Ishikawa (cell line): ENCODE measurements around the gene ADAM19.

ENCODE experiments used
- EGR1 ChIP-seq: IDR thresholded peaks from 2 replicates; pipeline ENCODE4 v1.6.1; 2012
- RAD21 ChIP-seq: IDR thresholded peaks from 2 replicates; pipeline ENCODE4 v1.6.1; 2012; ENCODE audit warnings: low read depth
- REST ChIP-seq: IDR thresholded peaks from 2 replicates; pipeline ENCODE4 v1.6.1; 2012; ENCODE audit warnings: low read depth, mild to moderate bottlenecking
- TEAD4 ChIP-seq: IDR thresholded peaks from 2 replicates; pipeline ENCODE4 v1.6.1; 2012
- TF ChIP-seq, protein P1 (sequence below): IDR thresholded peaks from 2 replicates; pipeline ENCODE4 v1.6.1; 2012

DNA sequence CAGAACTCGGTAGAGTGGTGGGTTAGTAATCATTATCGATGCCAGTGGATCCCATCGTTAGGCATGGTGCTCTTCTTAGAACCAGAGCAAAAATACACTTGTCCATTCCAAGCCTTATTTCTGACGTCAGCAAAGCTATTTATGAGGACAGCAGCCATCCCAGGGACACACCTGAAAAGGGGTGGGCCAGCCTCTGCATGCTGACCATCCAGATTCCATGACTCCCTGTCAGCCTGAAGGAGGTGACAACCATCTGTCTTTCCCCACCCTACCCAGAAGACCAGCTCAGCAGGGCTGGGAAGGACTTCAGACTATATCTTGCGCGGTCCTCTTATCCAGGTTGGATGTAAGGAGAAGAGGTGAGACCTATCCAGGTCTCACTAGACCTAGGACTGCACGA, 121.3 kb downstream of the ADAM19 start:
- TF ChIP-seq REST = no peak
- no peak for TF ChIP-seq EGR1
- TF ChIP-seq, protein P1, sequence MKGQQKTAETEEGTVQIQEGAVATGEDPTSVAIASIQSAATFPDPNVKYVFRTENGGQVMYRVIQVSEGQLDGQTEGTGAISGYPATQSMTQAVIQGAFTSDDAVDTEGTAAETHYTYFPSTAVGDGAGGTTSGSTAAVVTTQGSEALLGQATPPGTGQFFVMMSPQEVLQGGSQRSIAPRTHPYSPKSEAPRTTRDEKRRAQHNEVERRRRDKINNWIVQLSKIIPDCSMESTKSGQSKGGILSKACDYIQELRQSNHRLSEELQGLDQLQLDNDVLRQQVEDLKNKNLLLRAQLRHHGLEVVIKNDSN = no peak
- no peak for TF ChIP-seq TEAD4
- no peak for TF ChIP-seq RAD21
